ENCODE results near the gene PFDN1. TPM values are rescaled to one million over a fixed set of nuclear protein-coding genes. Genes with fewer than 3 reads are reported as not detected.
A peak's percentile ranks its signal among the peaks of the same experiment; 100 is the strongest.

The PFDN1 gene
- total and polyA plus RNA-seq, 2 experiments from 2014 or later, result 84.1 to 98.0 TPM

- no peak overlapping the region for H2AFZ ChIP-seq
- no peak for DNase-seq (ENCODE audit: low spot score)
- WGBS (ENCODE audit: low lambda C conversion rate, missing lambda C conversion rate), result 80% methylated on average over 7 of the region's 7 CpGs
- TF ChIP-seq EZH2 (IDR thresholded peaks at IDR 0.05; ENCODE audit: borderline replicate concordance) (no peak), CTCF (IDR thresholded peaks at IDR 0.05; ENCODE audit: poor library complexity) (no peak), EZH2phosphoT487 (IDR thresholded peaks at IDR 0.05; ENCODE audit: low read depth, severe bottlenecking, unreplicated experiment) (no peak)
- no peaks in the 10 kb centered on the region for H3K36me3 ChIP-seq (replicated peaks; ENCODE audit: insufficient read depth, low read depth)
- H3K4me1 ChIP-seq (ENCODE audit: insufficient read depth), result peaks cover 6% of the 10 kb centered on the region
- H3K27ac ChIP-seq, result peak overlapping the region; percentile 31
- H3K27me3 ChIP-seq, result no peaks in the 10 kb centered on the region
- H3K4me3 ChIP-seq, result no peak overlapping the region
- no peaks in the 10 kb centered on the region for H3K9me3 ChIP-seq (ENCODE audit: low read depth)
- peaks cover 46% of the 10 kb centered on the region for H3K79me2 ChIP-seq
- peak overlapping the region; percentile 33 for H3K4me2 ChIP-seq
- no peaks in the 10 kb centered on the region for H3K9me2 ChIP-seq (replicated peaks; ENCODE audit: insufficient read depth)
- no peaks in the 10 kb centered on the region for H4K20me1 ChIP-seq (ENCODE audit: insufficient read depth, poor library complexity, severe bottlenecking)
Measured at GRCh38 chr5:140228364-140228837, 74.5 kb downstream of the PFDN1 start.

- Histone ChIP-seq H3K36me3 (replicated peaks; ENCODE audit: insufficient read depth, low read depth) (no peaks in the 10 kb centered on the region), H3K4me3 (no peak overlapping the region), H3K79me2 (peaks cover 43% of the 10 kb centered on the region), H4K20me1 (ENCODE audit: insufficient read depth, poor library complexity, severe bottlenecking) (no peaks in the 10 kb centered on the region), H3K27me3 (no peaks in the 10 kb centered on the region), H3K9me2 (replicated peaks; ENCODE audit: insufficient read depth) (no peaks in the 10 kb centered on the region), H2AFZ (no peak overlapping the region), H3K4me2 (no peak overlapping the region), H3K27ac (no peak overlapping the region), H3K4me1 (ENCODE audit: insufficient read depth) (peaks cover 18% of the 10 kb centered on the region), H3K9me3 (ENCODE audit: low read depth) (no peaks in the 10 kb centered on the region)
- 91% methylated on average over 2 of the region's 2 CpGs for WGBS (ENCODE audit: low lambda C conversion rate, missing lambda C conversion rate)
- no peak for DNase-seq (ENCODE audit: low spot score)
- TF ChIP-seq CTCF (IDR thresholded peaks at IDR 0.05; ENCODE audit: poor library complexity) (no peak), EZH2 (IDR thresholded peaks at IDR 0.05; ENCODE audit: borderline replicate concordance) (no peak), EZH2phosphoT487 (IDR thresholded peaks at IDR 0.05; ENCODE audit: low read depth, severe bottlenecking, unreplicated experiment) (no peak)
Measured at GRCh38 chr5:140227046-140227445, 75.9 kb downstream of the PFDN1 start.

- no peaks in the 10 kb centered on the region for H3K27me3 ChIP-seq
- no peaks in the 10 kb centered on the region for H3K36me3 ChIP-seq (replicated peaks; ENCODE audit: insufficient read depth, low read depth)
- WGBS (ENCODE audit: low lambda C conversion rate, missing lambda C conversion rate), result 81% methylated on average over 3 of the region's 3 CpGs
- H3K4me1 ChIP-seq (ENCODE audit: insufficient read depth), result peaks cover 34% of the 10 kb centered on the region
- no peak overlapping the region for H2AFZ ChIP-seq
- no peaks in the 10 kb centered on the region for H4K20me1 ChIP-seq (ENCODE audit: insufficient read depth, poor library complexity, severe bottlenecking)
- H3K79me2 ChIP-seq, result peaks cover 35% of the 10 kb centered on the region
- no peaks in the 10 kb centered on the region for H3K9me3 ChIP-seq (ENCODE audit: low read depth)
- H3K4me3 ChIP-seq, result no peak overlapping the region
- no peak overlapping the region for H3K4me2 ChIP-seq
- H3K9me2 ChIP-seq (replicated peaks; ENCODE audit: insufficient read depth), result no peaks in the 10 kb centered on the region
- no peak for DNase-seq (ENCODE audit: low spot score)
- TF ChIP-seq EZH2 (IDR thresholded peaks at IDR 0.05; ENCODE audit: borderline replicate concordance) (no peak), EZH2phosphoT487 (IDR thresholded peaks at IDR 0.05; ENCODE audit: low read depth, severe bottlenecking, unreplicated experiment) (no peak), CTCF (IDR thresholded peaks at IDR 0.05; ENCODE audit: poor library complexity) (no peak)
- no peak overlapping the region for H3K27ac ChIP-seq
Measured at GRCh38 chr5:140225396-140225795, 77.5 kb downstream of the PFDN1 start.

GRCh38 chr5:140224658-140225057, 78.2 kb downstream of the PFDN1 start:
- H3K27me3 ChIP-seq, result no peaks in the 10 kb centered on the region
- H3K4me1 ChIP-seq (ENCODE audit: insufficient read depth), result peaks cover 40% of the 10 kb centered on the region
- H3K36me3 ChIP-seq (replicated peaks; ENCODE audit: insufficient read depth, low read depth), result no peaks in the 10 kb centered on the region
- H3K4me2 ChIP-seq, result no peak overlapping the region
- no peak for TF ChIP-seq EZH2 (IDR thresholded peaks at IDR 0.05; ENCODE audit: borderline replicate concordance)
- TF ChIP-seq CTCF (IDR thresholded peaks at IDR 0.05; ENCODE audit: poor library complexity), result no peak
- TF ChIP-seq EZH2phosphoT487 (IDR thresholded peaks at IDR 0.05; ENCODE audit: low read depth, severe bottlenecking, unreplicated experiment), result no peak
- H3K9me2 ChIP-seq (replicated peaks; ENCODE audit: insufficient read depth), result no peaks in the 10 kb centered on the region
- H2AFZ ChIP-seq, result no peak overlapping the region
- no peaks in the 10 kb centered on the region for H3K9me3 ChIP-seq (ENCODE audit: low read depth)
- no peaks in the 10 kb centered on the region for H4K20me1 ChIP-seq (ENCODE audit: insufficient read depth, poor library complexity, severe bottlenecking)
- peaks cover 30% of the 10 kb centered on the region for H3K79me2 ChIP-seq
- no peak overlapping the region for H3K4me3 ChIP-seq
- 88% methylated on average over 3 of the region's 3 CpGs for WGBS (ENCODE audit: low lambda C conversion rate, missing lambda C conversion rate)
- H3K27ac ChIP-seq, result no peak overlapping the region
- DNase-seq (ENCODE audit: low spot score), result no peak

All from hepatocyte (in vitro differentiated cells).